Stomach (tissue), 9 donors: ENCODE results near the gene C1orf52. TPM values are rescaled to one million over a fixed set of nuclear protein-coding genes. Genes with fewer than 3 reads are reported as not detected.

Experiments
- DNase-seq, 2 donors: peaks; one replicate each; pipeline versions ENCODE4 v3.0.0 to v3.0.0-alpha.2; 2013 to 2019
- H3K27ac ChIP-seq, 5 donors: fragments of 200-600 bp in 4 of 5; sonication (generic) in 4 of 5; one replicate each; pipeline ENCODE4 v1.5.1; 2013 to 2019; ENCODE audit warnings: mild to moderate bottlenecking in 1 of 5, moderate library complexity in 1 of 5
- H3K27me3 ChIP-seq, 3 donors: fragments of 200-600 bp; sonication (generic); one replicate each; pipeline ENCODE4 v1.5.1; 2017 to 2019; ENCODE audit warnings: mixed run types in 1 of 3
- H3K36me3 ChIP-seq, 4 donors: fragments of 200-600 bp; sonication (generic); 1 replicate in 3 of 4; 2 replicates in 1 of 4; pipeline ENCODE4 v1.5.1; 2016 to 2019
- H3K4me1 ChIP-seq, 4 donors: fragments of 200-600 bp; sonication (generic); one replicate each; pipeline ENCODE4 v1.5.1; 2016 to 2019
- H3K4me3 ChIP-seq, 4 donors: fragments of 200-600 bp; sonication (generic) in 3 of 4; one replicate each; pipeline ENCODE4 v1.5.1; 2016 to 2019; ENCODE audit warnings: mild to moderate bottlenecking in 1 of 4
- H3K9me3 ChIP-seq, 4 donors: fragments of 200-600 bp; sonication (generic); one replicate each; pipeline ENCODE4 v1.5.1; 2016 to 2019
- CTCF ChIP-seq, 7 experiments: fragments of 450-650 bp in 4 of 7; fragments of 200-600 bp in 3 of 7; sonication (generic) in 3 of 7; IDR thresholded peaks; one replicate each; pipeline ENCODE4 v1.5.1; 2016 to 2019; ENCODE audit warnings: antibody characterized with exemption in 7 of 7, control low read depth in 2 of 7, mild to moderate bottlenecking in 1 of 7
- EP300 ChIP-seq: sonication (generic); formaldehyde crosslinking; IDR thresholded peaks from one replicate; pipeline ENCODE4 v1.6.1; 2017; ENCODE audit warnings: antibody characterized with exemption
- POLR2A ChIP-seq, 4 donors: fragments of 450-650 bp; IDR thresholded peaks; one replicate each; pipeline ENCODE4 v1.6.1; 2016; ENCODE audit warnings: antibody characterized with exemption in 4 of 4, control low read depth in 2 of 4, mild to moderate bottlenecking in 1 of 4, moderate library complexity in 1 of 4
- POLR2AphosphoS5 ChIP-seq, 3 donors: sonication (generic); formaldehyde crosslinking; IDR thresholded peaks; one replicate each; pipeline ENCODE4 v1.6.1; 2016; ENCODE audit warnings: antibody characterized with exemption in 3 of 3
- WGBS, 5 donors: extraction: QIAGEN DNeasy Blood & Tissue Kit in 3 of 5; methylation state at CpG; one replicate each; pipeline versions ENCODE4 v1.1.5 to v1.1.7; 2013 to 2018; 5-methylcytosine and 5-hydroxymethylcytosine counted together
- intact Hi-C: fragments of 100-400 bp; cut with DNase I; formaldehyde crosslinking; loops from one replicate; pipeline ENCODE4 v1.15.1; 2023; ENCODE audit warnings: low total_unique reads
- polyA plus RNA-seq, 3 donors: library from polyadenylated mRNA; stranded (reverse); fragments of 200-250 nt; gene quantifications; one replicate each; pipeline ENCODE4 v1.2.3, GENCODE V29; 2013
- total RNA-seq, 5 donors: library from RNA; depleted of rRNA; stranded (reverse); fragments of >200 nt; gene quantifications; one replicate each; pipeline versions ENCODE4 v1.1.0 to v1.2.3, GENCODE V29; 2014 to 2016
- donor health status: healthy with polysubstance abuse.
- donor health status: Bipolar disorder and iron deficiency.
- donor health status: healthy.

Gene C1orf52
- total and polyA plus RNA-seq, 8 donors, result 5.8 to 39.3 (median 14.4) TPM

GRCh38 chr1:85277802-85278201 lies 18.3 kb upstream of the C1orf52 start:
- Histone ChIP-seq H3K27ac (peak overlapping the region in 4 of 5 donors; percentile 67 to 99 (median 82)), H3K36me3 (peaks cover 0 to 2% (median under 1%) of the 10 kb centered on the region in 4 donors), H3K9me3 (no peaks in the 10 kb centered on the region), H3K4me3 (no peak overlapping the region), H3K27me3 (no peaks in the 10 kb centered on the region), H3K4me1 (peaks cover 0 to 49% (median 35%) of the 10 kb centered on the region in 4 donors)
- 81 to 90% (median 85%) methylated on average over 4 of the region's 4 CpGs for WGBS, 5 donors
- intact Hi-C loops, result no loop called here
- no peak for DNase-seq
- TF ChIP-seq EP300 (no peak), CTCF (IDR thresholded peaks at IDR 0.05) (no peak), POLR2AphosphoS5 (IDR thresholded peaks at IDR 0.05) (no peak)

GRCh38 chr1:85276978-85277639 lies 17.6 kb upstream of the C1orf52 start:
- Histone ChIP-seq H3K4me1 (peaks cover 0 to 56% (median 40%) of the 10 kb centered on the region in 4 donors), H3K4me3 (peak overlapping the region; percentile 47 to 70 (median 68)), H3K27me3 (no peaks in the 10 kb centered on the region), H3K36me3 (peaks cover 0 to 9% (median 2%) of the 10 kb centered on the region in 4 donors), H3K27ac (peak overlapping the region; percentile 84 to 99 (median 94)), H3K9me3 (no peaks in the 10 kb centered on the region)
- intact Hi-C loops, result no loop called here
- TF ChIP-seq POLR2A (IDR thresholded peaks at IDR 0.05), result no peak
- TF ChIP-seq POLR2AphosphoS5 (IDR thresholded peaks at IDR 0.05), result no peak
- TF ChIP-seq CTCF (IDR thresholded peaks at IDR 0.05), result peak in 1 of 7 experiments; percentile 1
- 54 to 63% (median 57%) methylated on average over 11 of the region's 11 CpGs for WGBS, 5 donors
- no peak for DNase-seq

GRCh38 chr1:85276215-85276977 lies 16.9 kb upstream of the C1orf52 start, which contains the start of gene BCL10:
Gene BCL10, minus strand, starts transcription at chr1:85276632. Its CDS starts 280 bp downstream, at chr1:85276352.
- Histone ChIP-seq H3K4me1 (peaks cover 6 to 63% (median 43%) of the 10 kb centered on the region in 4 donors), H3K36me3 (peaks cover 0 to 9% (median 2%) of the 10 kb centered on the region in 4 donors), H3K9me3 (no peaks in the 10 kb centered on the region), H3K27ac (peak within 1 kb of the TSS; percentile 91 to 99 (median 96)), H3K27me3 (no peaks in the 10 kb centered on the region), H3K4me3 (peak within 1 kb of the TSS; percentile 47 to 70 (median 68))
- 0 to 2% (median 0%) methylated on average over 29 to 78 of the region's 78 CpGs for WGBS, 5 donors
- intact Hi-C loops, result no loop called here
- TF ChIP-seq EP300 (no peak), POLR2AphosphoS5 (IDR thresholded peaks at IDR 0.05) (peak; percentile 77 to 94 (median 85)), POLR2A (IDR thresholded peaks at IDR 0.05) (peak in 2 of 4 donors; percentile 69 to 85)
- peak; percentile 99 to 100 for DNase-seq

DNA sequence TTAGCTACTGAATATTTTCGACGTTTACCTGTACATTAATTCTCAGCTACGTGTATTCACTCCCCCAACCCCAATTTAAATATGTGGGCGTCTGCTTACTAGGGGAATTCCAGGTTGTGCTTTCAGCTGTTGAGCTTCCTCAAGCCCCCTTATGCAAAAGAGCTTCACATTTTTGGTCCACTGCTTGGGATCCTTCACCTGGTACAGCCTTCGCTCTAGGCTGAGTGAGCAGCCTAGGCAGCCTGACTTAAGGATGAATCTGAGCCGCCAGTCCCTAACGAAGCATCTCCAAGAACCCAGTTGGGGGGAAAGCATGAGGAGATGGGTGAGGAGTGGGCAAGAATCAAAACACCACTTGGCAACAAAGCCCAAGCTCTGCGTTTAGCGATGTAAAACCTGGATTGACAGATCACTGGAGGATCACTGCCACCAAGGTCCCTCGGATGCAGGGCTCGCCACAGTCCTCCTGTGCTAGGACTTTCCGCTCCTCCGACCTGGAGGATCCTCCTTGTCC lies 16.3 kb upstream of the C1orf52 start:
- Histone ChIP-seq H3K36me3 (peaks cover 0 to 15% (median 5%) of the 10 kb centered on the region in 4 donors), H3K9me3 (no peaks in the 10 kb centered on the region), H3K27me3 (no peaks in the 10 kb centered on the region), H3K27ac (peak overlapping the region; percentile 91 to 99 (median 96)), H3K4me1 (peaks cover 8 to 70% (median 47%) of the 10 kb centered on the region in 4 donors), H3K4me3 (peak overlapping the region; percentile 47 to 70 (median 68))
- no peak for TF ChIP-seq CTCF (IDR thresholded peaks at IDR 0.05)
- no peak for TF ChIP-seq POLR2AphosphoS5 (IDR thresholded peaks at IDR 0.05)
- no peak for TF ChIP-seq EP300
- TF ChIP-seq POLR2A (IDR thresholded peaks at IDR 0.05), result no peak
- peak in 1 of 2 donors; percentile 57 for DNase-seq
- intact Hi-C loops, result no loop called here
- 0 to 5% (median 1%) methylated on average over 12 to 13 of the region's 13 CpGs for WGBS, 5 donors
